PC-3 (cell line): ENCODE data around the gene ADCY9.
"Not testable (repeated sequence)": the region's sequence is repeated elsewhere in the genome, so short reads cannot be mapped to it uniquely, and the experiment has no call there.

Source experiments
- CTCF ChIP-seq: fragments of 300-600 bp; sonication (generic); conservative IDR thresholded peaks from 2 replicates; pipeline ENCODE4 v1.5.1; 2017; ENCODE audit warnings: antibody characterized with exemption, low read depth, mild to moderate bottlenecking, low read length
- EZH2phosphoT487 ChIP-seq: fragments of 300-600 bp; sonication (generic); IDR thresholded peaks from 2 replicates; pipeline ENCODE4 v1.6.1; 2018; ENCODE audit warnings: mild to moderate bottlenecking, antibody characterized with exemption, low read length, borderline replicate concordance

- not testable (repeated sequence) for TF ChIP-seq EZH2phosphoT487, CTCF
These were observed 174.1 kb downstream of the ADCY9 start for GRCh38 chr16:3942146-3942545.
